SK-N-SH treated with all-trans-retinoic acid at 6 μM for 48 hours (cell line): ENCODE data around the gene ENTREP3.

Source experiments
- ATAC-seq: fragments of 200-7000 bp; cut with Tn5 transposase; 3 replicates; pipeline ENCODE4 v1.9.1; 2020; ENCODE audit warnings: mild to moderate bottlenecking, moderate library complexity
- ARNTL ChIP-seq: fragments of 450-650 bp; formaldehyde crosslinking; IDR thresholded peaks from 2 replicates; pipeline ENCODE4 v1.5.0; 2020; ENCODE audit warnings: low read depth, mild to moderate bottlenecking, moderate library complexity, borderline replicate concordance
- CSDC2 ChIP-seq: fragments of 250-450 bp; sonication (Bioruptor Pico); IDR thresholded peaks from 2 replicates; pipeline ENCODE4 v1.5.0; 2020; ENCODE audit warnings: mild to moderate bottlenecking, moderate library complexity
- CSRNP3 ChIP-seq: fragments of 250-450 bp; sonication (Bioruptor Pico); IDR thresholded peaks from 2 replicates; pipeline ENCODE4 v1.5.1; 2021; ENCODE audit warnings: mild to moderate bottlenecking, moderate library complexity
- ESRRG ChIP-seq: fragments of 250-450 bp; sonication (Bioruptor Pico); IDR thresholded peaks from 2 replicates; pipeline ENCODE4 v1.6.1; 2021; ENCODE audit warnings: mild to moderate bottlenecking
- GLIS3 ChIP-seq: fragments of 250-450 bp; sonication (Bioruptor Pico); IDR thresholded peaks from 2 replicates; pipeline ENCODE4 v1.5.0; 2020; ENCODE audit warnings: mild to moderate bottlenecking, moderate library complexity
- ISL1 ChIP-seq: fragments of 250-450 bp; sonication (Bioruptor Pico); IDR thresholded peaks from 2 replicates; pipeline ENCODE4 v2.1.2; 2022; ENCODE audit warnings: mild to moderate bottlenecking, moderate library complexity
- OSR1 ChIP-seq: fragments of 250-450 bp; sonication (Bioruptor Pico); IDR thresholded peaks from 2 replicates; pipeline ENCODE4 v1.8.0; 2022; ENCODE audit warnings: moderate library complexity, mild to moderate bottlenecking, inconsistent platforms
- PATZ1 ChIP-seq: fragments of 250-450 bp; sonication (Bioruptor Pico); IDR thresholded peaks from 2 replicates; pipeline ENCODE4 v1.8.0; 2020; ENCODE audit warnings: mild to moderate bottlenecking, moderate library complexity, borderline replicate concordance
- POU6F1 ChIP-seq: fragments of 250-450 bp; sonication (Bioruptor Pico); IDR thresholded peaks from 2 replicates; pipeline ENCODE4 v1.8.0; 2021; ENCODE audit warnings: low read depth, mild to moderate bottlenecking, moderate library complexity, borderline replicate concordance
- PPARA ChIP-seq: fragments of 250-450 bp; sonication (Bioruptor Pico); IDR thresholded peaks from 2 replicates; pipeline ENCODE4 v1.5.0; 2020; ENCODE audit warnings: mild to moderate bottlenecking, borderline replicate concordance
- RARB ChIP-seq: fragments of 250-450 bp; sonication (Bioruptor Pico); IDR thresholded peaks from 2 replicates; pipeline ENCODE4 v1.8.0; 2021; ENCODE audit warnings: mild to moderate bottlenecking, moderate library complexity
- SNAI2 ChIP-seq: fragments of 250-450 bp; sonication (Bioruptor Pico); IDR thresholded peaks from 2 replicates; pipeline ENCODE4 v1.5.0; 2020; ENCODE audit warnings: mild to moderate bottlenecking, moderate library complexity
- TCF4 ChIP-seq: fragments of 250-450 bp; sonication (Bioruptor Pico); IDR thresholded peaks from 2 replicates; pipeline ENCODE4 v1.8.0; 2021; ENCODE audit warnings: mild to moderate bottlenecking, moderate library complexity, borderline replicate concordance
- TOX ChIP-seq: fragments of 250-450 bp; sonication (Bioruptor Pico); IDR thresholded peaks from 2 replicates; pipeline ENCODE4 v1.8.0; 2021; ENCODE audit warnings: mild to moderate bottlenecking, moderate library complexity, borderline replicate concordance
- TSHZ2 ChIP-seq: fragments of 250-450 bp; sonication (Bioruptor Pico); IDR thresholded peaks from 2 replicates; pipeline ENCODE4 v1.5.0; 2020; ENCODE audit warnings: mild to moderate bottlenecking, moderate library complexity
- ZC3H10 ChIP-seq: fragments of 250-450 bp; sonication (Bioruptor Pico); IDR thresholded peaks from 2 replicates; pipeline ENCODE4 v1.5.1; 2021; ENCODE audit warnings: mild to moderate bottlenecking, moderate library complexity
- ZFP3 ChIP-seq: fragments of 250-450 bp; sonication (Bioruptor Pico); IDR thresholded peaks from 2 replicates; pipeline ENCODE4 v1.5.0; 2020; ENCODE audit warnings: mild to moderate bottlenecking, moderate library complexity
- ZFP30 ChIP-seq: fragments of 450-650 bp; formaldehyde crosslinking; IDR thresholded peaks from 2 replicates; pipeline ENCODE4 v1.5.0; 2022; ENCODE audit warnings: mild to moderate bottlenecking, moderate library complexity
- ZNF565 ChIP-seq: fragments of 450-650 bp; formaldehyde crosslinking; conservative IDR thresholded peaks from 2 replicates; pipeline ENCODE4 v1.5.0; 2020; ENCODE audit warnings: low read depth, mild to moderate bottlenecking, moderate library complexity
- ZNF70 ChIP-seq: fragments of 450-650 bp; formaldehyde crosslinking; IDR thresholded peaks from 2 replicates; pipeline ENCODE4 v1.5.0; 2020; ENCODE audit warnings: mild to moderate bottlenecking, moderate library complexity
- ZNF8 ChIP-seq: fragments of 450-650 bp; formaldehyde crosslinking; IDR thresholded peaks from 2 replicates; pipeline ENCODE4 v1.5.0; 2020; ENCODE audit warnings: mild to moderate bottlenecking, moderate library complexity

The ENTREP3 gene

GRCh38 chr1:155300024-155300423 is 44.7 kb upstream of the ENTREP3 start (continued):
- TF ChIP-seq PATZ1 (no peak), TOX (CRISPR knock-in tag) (no peak), RARB (CRISPR knock-in tag) (no peak), CSDC2 (no peak), ZFP3 (CRISPR knock-in tag) (no peak), PPARA (CRISPR knock-in tag) (no peak), ZFP30 (no peak)

- ATAC-seq: no peak
- TF ChIP-seq GLIS3 (no peak), TCF4 (no peak), POU6F1 (CRISPR knock-in tag) (no peak), ZNF70 (CRISPR knock-in tag) (no peak), ARNTL (no peak), ZFP30 (no peak), ISL1 (CRISPR knock-in tag) (no peak), ZNF8 (CRISPR knock-in tag) (no peak), ZC3H10 (CRISPR knock-in tag) (no peak), ESRRG (CRISPR knock-in tag) (no peak), TSHZ2 (CRISPR knock-in tag) (no peak), RARB (CRISPR knock-in tag) (no peak), ZFP3 (CRISPR knock-in tag) (no peak), PATZ1 (no peak), SNAI2 (CRISPR knock-in tag) (no peak), TOX (CRISPR knock-in tag) (no peak), PPARA (CRISPR knock-in tag) (no peak), ZNF565 (CRISPR knock-in tag) (no peak)
Observed at GRCh38 chr1:155297384-155297783, 42.1 kb upstream of the ENTREP3 start.

- ATAC-seq: no peak
- TF ChIP-seq PATZ1: no peak
- no peak for TF ChIP-seq ZNF8 (CRISPR knock-in tag)
- no peak for TF ChIP-seq SNAI2 (CRISPR knock-in tag)
- no peak for TF ChIP-seq RARB (CRISPR knock-in tag)
- TF ChIP-seq ZFP30: no peak
- TF ChIP-seq ISL1 (CRISPR knock-in tag): no peak
- TF ChIP-seq TCF4: no peak
- TF ChIP-seq ARNTL: no peak
- TF ChIP-seq OSR1 (CRISPR knock-in tag): no peak
- no peak for TF ChIP-seq CSDC2
- no peak for TF ChIP-seq TOX (CRISPR knock-in tag)
- no peak for TF ChIP-seq GLIS3
- TF ChIP-seq POU6F1 (CRISPR knock-in tag): no peak
- no peak for TF ChIP-seq CSRNP3 (CRISPR knock-in tag)
- no peak for TF ChIP-seq ZNF70 (CRISPR knock-in tag)
- no peak for TF ChIP-seq ZFP3 (CRISPR knock-in tag)
- TF ChIP-seq ESRRG (CRISPR knock-in tag): no peak
- TF ChIP-seq PPARA (CRISPR knock-in tag): no peak
- TF ChIP-seq ZNF565 (CRISPR knock-in tag): no peak
Observed at GRCh38 chr1:155296661-155297060, 41.4 kb upstream of the ENTREP3 start.
